Stimulated activated CD4-positive, alpha-beta T cell treated with anti-CD3 and anti-CD28 coated beads, Interleukin-2, amount 100 ng/mL, for 48 hours (primary cell): ENCODE results near the gene ARMC3.
"Not testable (repeated sequence)": the region's sequence is repeated elsewhere in the genome, so short reads cannot be mapped to it uniquely, and the experiment has no call there.

Experiments
- DNase-seq, 2 donors: peaks; one replicate each; pipeline ENCODE4 v3.0.0-alpha.2; 2020

The ARMC3 gene

GRCh38 chr10:23053036-23053435 is 125.2 kb downstream of the ARMC3 start:
- no peak for DNase-seq

GRCh38 chr10:23055424-23056185 is 127.8 kb downstream of the ARMC3 start:
- no peak for DNase-seq

- no peak for DNase-seq
Observed at GRCh38 chr10:23056186-23056579, 128.3 kb downstream of the ARMC3 start.

- no peak for DNase-seq
Observed at GRCh38 chr10:23058366-23058765, 130.5 kb downstream of the ARMC3 start.

- DNase-seq = no peak
Observed at GRCh38 chr10:23060918-23061317, 133.1 kb downstream of the ARMC3 start.

- DNase-seq = no peak
Observed at GRCh38 chr10:23063045-23063972, 135.5 kb downstream of the ARMC3 start.

- no peak for DNase-seq
Observed at GRCh38 chr10:23063973-23064812, 136.3 kb downstream of the ARMC3 start.

GRCh38 chr10:23064813-23065114 is 136.9 kb downstream of the ARMC3 start:
- DNase-seq = not testable (repeated sequence)

- no peak for DNase-seq
Observed at GRCh38 chr10:23065181-23065948, 137.5 kb downstream of the ARMC3 start.

- no peak for DNase-seq
Observed at GRCh38 chr10:23067337-23067736, 139.5 kb downstream of the ARMC3 start.

GRCh38 chr10:23067939-23068775 is 140.3 kb downstream of the ARMC3 start:
- peak; percentile 63 to 67 for DNase-seq

GRCh38 chr10:23069019-23069815 is 141.4 kb downstream of the ARMC3 start:
- DNase-seq = peak in 1 of 2 donors; percentile 3

GRCh38 chr10:23070092-23070912 is 142.4 kb downstream of the ARMC3 start:
- DNase-seq = not testable (repeated sequence)

- DNase-seq = no peak
Observed at GRCh38 chr10:23070913-23071218, 143.0 kb downstream of the ARMC3 start.

GRCh38 chr10:23072593-23072992 is 144.7 kb downstream of the ARMC3 start:
- not testable (repeated sequence) for DNase-seq

GRCh38 chr10:23073527-23073926 is 145.7 kb downstream of the ARMC3 start:
- no peak for DNase-seq

- DNase-seq = no peak
Observed at GRCh38 chr10:23075672-23076071, 147.8 kb downstream of the ARMC3 start.

GRCh38 chr10:23078114-23078513 is 150.3 kb downstream of the ARMC3 start:
- DNase-seq = no peak

- DNase-seq = no peak
Observed at GRCh38 chr10:23079700-23080099, 151.8 kb downstream of the ARMC3 start.

- DNase-seq = no peak
Observed at GRCh38 chr10:23080262-23080661, 152.4 kb downstream of the ARMC3 start.
